ENCODE results near the gene AP1M1.
"Not testable (repeated sequence)": the region's sequence is repeated elsewhere in the genome, so short reads cannot be mapped to it uniquely, and the experiment has no call there.

AP1M1 gene

GRCh38 chr19:16261584-16262368 lies 64.1 kb downstream of the AP1M1 start:
- no peak for DNase-seq (ENCODE audit: low read depth)

- no peak for DNase-seq (ENCODE audit: low read depth)
These were observed 64.9 kb downstream of the AP1M1 start for GRCh38 chr19:16262618-16263017.

DNA sequence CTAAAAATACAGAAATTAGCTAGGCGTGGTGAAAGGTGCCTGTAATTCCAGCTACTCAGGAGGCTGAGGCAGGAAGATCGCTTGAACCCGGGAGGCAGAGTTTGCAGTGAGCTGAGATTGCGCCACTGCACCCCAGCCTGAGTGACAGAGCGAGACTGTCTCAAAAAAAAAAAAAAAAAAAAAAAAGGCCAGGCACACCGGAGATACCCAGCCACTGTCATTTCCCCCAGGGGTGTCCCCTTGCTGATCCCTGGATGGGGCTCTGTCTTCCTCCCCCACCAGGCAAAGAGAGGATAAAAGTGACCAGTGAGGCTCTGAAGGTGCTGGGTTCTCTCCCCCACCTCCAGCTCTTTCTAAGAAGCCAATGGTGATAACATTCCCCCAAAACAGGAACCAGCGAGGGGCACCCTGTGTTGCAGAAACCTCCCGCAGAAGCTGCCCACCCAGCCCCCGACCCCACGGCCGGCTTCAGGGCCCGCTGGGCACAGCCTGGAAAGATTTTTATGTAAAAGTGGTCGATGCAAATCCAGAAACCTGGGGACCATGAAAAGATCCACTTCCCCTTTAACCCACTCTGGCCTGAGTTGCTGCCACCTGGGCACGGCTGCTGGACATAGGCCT lies 65.5 kb downstream of the AP1M1 start:
- no peak for DNase-seq (ENCODE audit: low read depth)

GRCh38 chr19:16265205-16265604 lies 67.5 kb downstream of the AP1M1 start:
- DNase-seq (ENCODE audit: low read depth), result no peak

DNA sequence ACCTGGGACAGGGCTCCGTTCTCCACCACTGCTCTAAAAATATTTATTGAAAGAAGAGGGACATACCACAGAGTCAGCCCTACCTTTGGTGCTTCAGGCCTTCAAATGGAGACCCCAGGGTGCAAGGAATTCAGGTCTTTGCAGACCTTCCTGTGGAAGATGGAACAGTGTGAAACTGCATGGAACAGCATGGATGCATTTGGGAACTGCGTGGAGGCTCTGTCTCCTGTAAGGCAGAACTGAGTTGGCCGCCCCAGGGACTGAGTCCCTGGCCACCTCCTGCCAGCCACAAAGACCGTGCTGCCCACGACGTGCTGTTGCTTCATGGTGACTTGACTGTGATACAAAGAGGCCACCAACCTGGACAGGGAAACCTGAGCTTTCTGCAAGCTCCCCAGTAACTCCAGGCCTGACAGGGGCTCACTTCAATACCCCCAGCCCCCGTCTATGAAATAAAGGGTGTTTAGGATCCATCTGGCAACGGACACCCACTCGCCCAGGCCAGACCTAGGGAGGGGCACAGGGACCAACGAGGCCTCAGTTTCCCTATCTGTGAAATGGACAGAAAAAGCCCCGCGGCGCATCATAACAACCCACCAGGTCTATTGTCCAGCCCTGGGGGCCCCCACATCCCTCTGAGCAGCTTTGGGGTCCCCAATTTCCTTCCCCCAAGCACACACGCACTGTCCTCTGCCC lies 68.3 kb downstream of the AP1M1 start:
- DNase-seq (ENCODE audit: low read depth), result no peak

DNA sequence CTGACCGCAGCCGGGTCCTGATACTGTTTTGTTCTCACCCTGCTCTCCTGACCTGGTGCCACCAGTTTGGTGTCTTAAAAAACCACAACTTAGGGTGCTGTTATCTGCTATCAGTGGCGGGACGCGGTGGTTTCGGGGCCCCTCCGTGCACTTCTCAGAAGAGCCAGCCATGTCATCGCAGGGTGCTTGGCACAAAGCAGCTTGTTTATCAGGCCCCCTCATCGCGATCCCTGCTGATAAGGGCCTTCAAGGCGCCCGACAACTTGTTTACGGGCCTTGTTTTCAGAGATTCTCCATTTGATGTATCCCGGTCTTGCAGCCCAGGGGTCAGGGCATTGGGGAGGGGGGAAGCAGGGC lies 68.9 kb downstream of the AP1M1 start:
- DNase-seq (ENCODE audit: low read depth), result no peak

DNA sequence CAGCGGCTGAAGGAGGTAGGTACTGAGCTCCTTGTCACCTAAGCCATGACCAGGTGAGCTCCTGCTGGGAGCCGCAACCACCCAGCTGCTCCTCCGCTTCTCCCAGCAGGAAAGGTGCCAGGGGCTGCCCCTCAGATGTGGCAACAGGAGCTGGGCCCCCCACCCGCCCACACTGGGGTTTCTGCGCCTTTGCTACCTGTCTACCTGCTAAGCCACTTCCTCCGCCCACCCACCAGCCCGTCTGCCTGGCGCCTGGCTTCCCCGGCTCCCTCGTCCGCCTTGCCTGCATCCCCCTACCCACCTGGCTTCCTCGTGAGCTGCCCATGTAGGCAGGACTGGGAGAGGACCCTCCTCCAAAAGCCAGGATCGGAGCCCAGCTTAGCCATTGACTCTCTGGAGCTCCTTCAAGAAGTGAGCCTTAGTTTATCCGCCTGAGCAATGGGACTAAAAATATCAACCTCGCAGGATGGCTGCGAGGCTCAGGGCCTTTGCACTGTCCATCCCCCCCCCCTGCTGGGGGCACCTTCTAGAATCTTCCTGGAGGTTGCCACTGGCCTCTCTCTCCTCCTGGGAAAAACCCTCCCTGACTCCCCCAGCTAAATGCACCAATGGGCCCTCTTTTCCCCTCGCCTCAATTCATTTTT lies 71.1 kb downstream of the AP1M1 start:
- no peak for DNase-seq (ENCODE audit: low read depth)

- no peak for DNase-seq (ENCODE audit: low read depth)
These were observed 75.2 kb downstream of the AP1M1 start for GRCh38 chr19:16272945-16273344.

DNA sequence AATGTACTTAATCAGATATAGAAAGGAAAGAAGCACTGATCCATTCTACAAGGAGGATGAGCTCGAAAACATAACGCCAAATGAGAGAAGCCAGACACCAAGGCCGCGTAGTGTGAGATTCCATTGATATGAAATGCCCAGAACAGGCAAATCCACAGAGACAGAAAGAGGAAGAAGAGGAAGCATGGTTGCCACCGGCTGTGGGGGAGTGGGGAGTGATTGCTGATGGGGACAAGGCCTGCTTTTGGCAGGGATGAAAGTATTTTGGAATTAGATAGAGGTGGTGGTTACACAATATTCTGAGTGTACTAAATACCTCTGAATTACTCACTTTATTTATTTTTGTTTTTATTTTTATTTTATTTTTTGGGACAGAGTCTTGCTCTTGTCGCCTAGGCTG lies 76.7 kb downstream of the AP1M1 start:
- no peak for DNase-seq (ENCODE audit: low read depth)

GRCh38 chr19:16280306-16280705 lies 82.6 kb downstream of the AP1M1 start:
- DNase-seq (ENCODE audit: low read depth), result no peak

DNA sequence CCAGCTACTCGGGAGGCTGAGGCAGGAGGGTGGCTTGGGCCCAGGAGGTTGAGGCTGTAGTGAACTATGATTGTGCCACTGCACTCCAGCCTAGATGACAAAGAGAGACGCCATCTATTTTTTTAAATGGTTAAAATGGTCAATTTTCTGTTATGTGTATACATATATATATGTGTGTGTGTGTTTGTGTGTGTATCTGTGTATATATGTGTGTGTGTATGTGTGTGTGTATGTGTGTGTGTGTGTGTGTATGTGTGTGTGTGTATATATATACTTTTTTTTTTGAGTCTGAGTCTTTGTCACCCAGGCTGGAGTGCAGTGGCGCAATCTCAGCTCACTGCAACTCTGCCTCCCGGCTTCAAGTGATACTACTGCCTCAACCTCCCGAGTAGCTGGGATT lies 84.0 kb downstream of the AP1M1 start:
- DNase-seq (ENCODE audit: low read depth), result no peak

- peak; percentile 33 for DNase-seq (ENCODE audit: low read depth)
These were observed 85.7 kb downstream of the AP1M1 start for GRCh38 chr19:16283210-16284061.

DNA sequence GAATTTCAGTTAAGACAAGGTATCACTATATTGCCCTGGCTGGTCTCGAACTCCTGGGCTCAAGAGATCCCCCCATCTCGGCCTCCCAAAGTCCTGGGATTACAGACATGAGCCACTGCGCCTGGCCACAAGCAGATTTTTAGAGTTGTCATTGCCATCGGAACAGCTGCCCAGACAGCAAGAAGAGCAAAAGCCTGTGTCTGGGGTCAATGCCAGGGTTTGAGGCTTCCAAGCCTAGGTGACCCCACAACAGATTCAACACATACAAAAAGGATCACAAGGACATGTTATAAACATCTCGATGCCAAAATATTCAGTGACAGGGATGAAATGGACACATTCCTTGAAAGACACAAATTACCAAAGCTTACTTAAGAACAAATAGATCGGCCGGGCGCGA lies 86.8 kb downstream of the AP1M1 start:
- no peak for DNase-seq (ENCODE audit: low read depth)

- DNase-seq (ENCODE audit: low read depth), result not testable (repeated sequence)
These were observed 87.4 kb downstream of the AP1M1 start for GRCh38 chr19:16285079-16285478.

- no peak for DNase-seq (ENCODE audit: low read depth)
These were observed 88.2 kb downstream of the AP1M1 start for GRCh38 chr19:16285769-16286498.

DNA sequence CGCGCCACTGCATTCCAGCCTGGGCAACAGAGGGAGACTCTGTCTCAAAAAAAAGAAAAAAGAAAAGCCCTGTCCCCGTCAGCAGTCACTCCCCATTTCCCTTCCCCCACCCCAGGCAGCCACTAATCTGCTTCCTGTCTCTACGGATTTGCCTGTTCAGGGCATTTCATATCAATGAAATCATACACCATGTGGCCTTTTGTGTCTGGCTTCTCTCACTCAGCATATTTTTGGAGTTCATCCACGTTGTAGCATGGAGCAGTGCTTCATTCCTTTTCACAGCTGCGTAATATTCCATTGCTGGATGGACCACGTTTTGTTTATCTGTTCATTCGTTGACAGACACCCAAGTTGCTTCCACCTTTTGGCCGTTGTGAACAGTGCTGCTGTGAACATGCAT lies 90.8 kb downstream of the AP1M1 start:
- no peak for DNase-seq (ENCODE audit: low read depth)

DNA sequence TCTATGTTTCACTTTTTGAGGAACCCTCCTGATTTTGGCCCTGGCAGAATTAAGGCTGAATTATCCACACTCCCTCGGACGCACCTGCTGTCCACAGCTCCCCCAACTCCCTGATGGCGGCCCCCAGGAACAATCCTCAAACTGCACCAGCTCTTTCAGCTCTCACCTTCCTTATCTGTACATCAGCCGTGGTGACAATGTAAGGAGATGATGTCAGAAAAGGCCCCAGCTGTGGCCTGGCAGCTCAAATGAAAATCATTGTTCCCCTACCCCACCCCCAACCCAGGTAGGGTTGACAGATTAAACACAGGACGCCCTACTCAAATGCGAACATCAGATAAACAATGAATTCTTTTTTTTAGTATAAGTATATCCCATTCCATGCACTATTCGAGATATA lies 91.9 kb downstream of the AP1M1 start:
- no peak for DNase-seq (ENCODE audit: low read depth)

DNA sequence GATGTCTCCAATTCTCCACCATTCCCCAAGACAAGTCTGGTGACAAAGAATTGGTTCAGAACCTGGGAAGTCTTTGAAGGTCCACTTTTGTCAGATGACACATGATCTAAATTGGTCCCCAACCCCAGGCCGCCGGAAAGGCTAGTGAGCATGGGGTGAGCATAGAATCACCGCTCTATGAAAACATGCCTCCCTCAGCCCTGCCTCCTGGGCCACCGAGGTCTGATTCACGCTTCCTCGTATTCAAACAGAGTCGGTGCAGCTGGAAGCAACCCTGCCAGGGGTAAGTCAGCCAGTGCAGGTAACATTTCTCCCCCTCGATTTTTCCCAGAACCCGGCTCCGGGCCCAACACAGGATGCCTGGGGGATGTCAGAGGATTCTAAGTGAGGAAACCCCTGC lies 93.0 kb downstream of the AP1M1 start:
- DNase-seq (ENCODE audit: low read depth), result no peak

GRCh38 chr19:16293118-16294091 lies 95.7 kb downstream of the AP1M1 start:
- DNase-seq (ENCODE audit: low read depth), result peak; percentile 92

DNA sequence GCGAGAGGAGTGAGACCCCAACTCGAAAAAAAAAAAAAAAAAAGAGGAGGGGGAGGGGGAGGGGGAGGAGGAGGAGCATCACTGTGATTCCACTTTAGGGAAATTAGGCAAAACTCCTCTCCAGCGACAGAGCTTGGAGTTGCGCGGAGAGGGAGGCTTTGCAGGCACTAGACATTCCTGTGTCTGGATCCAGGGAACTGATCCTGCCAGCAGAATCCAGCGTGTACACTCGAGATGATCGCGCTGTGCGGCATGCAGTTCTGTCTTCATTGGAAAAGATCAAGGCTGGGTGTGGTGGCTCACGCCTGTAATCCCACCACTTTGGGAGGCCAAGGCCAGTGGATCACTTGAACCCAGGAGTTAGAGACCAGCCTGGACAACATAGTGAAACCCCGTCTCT lies 97.3 kb downstream of the AP1M1 start:
- no peak for DNase-seq (ENCODE audit: low read depth)
